SK-N-SH (cell line): Measurements from ENCODE around the gene CIT.

Experiments
- CTCF ChIP-seq: fragments of 200-600 bp; sonication (generic); IDR thresholded peaks from 2 replicates; pipeline ENCODE4 v1.6.1; 2017; ENCODE audit warnings: antibody characterized with exemption, mild to moderate bottlenecking, moderate library complexity
- ELF1 ChIP-seq: IDR thresholded peaks from 2 replicates; pipeline ENCODE4 v1.4.0; 2012
- EP300 ChIP-seq, 2 experiments: IDR thresholded peaks; 2 replicates each; pipeline versions ENCODE4 v1.4.0 to v1.6.1; 2012; ENCODE audit warnings: borderline replicate concordance in 1 of 2, low read depth in 1 of 2, low read length in 1 of 2
- EZH2phosphoT487 ChIP-seq: fragments of 200-600 bp; sonication (generic); IDR thresholded peaks from 2 replicates; pipeline ENCODE4 v1.6.1; 2017; ENCODE audit warnings: low read depth, mixed run types, mild to moderate bottlenecking, antibody characterized with exemption, moderate library complexity, borderline replicate concordance
- GABPA ChIP-seq: IDR thresholded peaks from 2 replicates; pipeline ENCODE4 v1.4.0; 2012; ENCODE audit warnings: low read depth, mild to moderate bottlenecking
- MAX ChIP-seq: IDR thresholded peaks from 2 replicates; pipeline ENCODE4 v1.4.0; 2012; ENCODE audit warnings: low read depth
- MXI1 ChIP-seq: IDR thresholded peaks from 2 replicates; pipeline ENCODE4 v1.6.1; 2012; ENCODE audit warnings: mild to moderate bottlenecking, low read depth, low read length, improper control_type of control experiment
- POLR2AphosphoS5 ChIP-seq: IDR thresholded peaks from 2 replicates; pipeline ENCODE4 v1.6.1; 2012; ENCODE audit warnings: low read depth, low read length
- RAD21 ChIP-seq: IDR thresholded peaks from 2 replicates; pipeline ENCODE4 v1.6.1; 2012; ENCODE audit warnings: mild to moderate bottlenecking, low read length
- RCOR1 ChIP-seq: fragments of 150-350 bp; IDR thresholded peaks from 2 replicates; pipeline ENCODE4 v1.6.1; 2017; ENCODE audit warnings: antibody characterized with exemption, low read length
- REST ChIP-seq: IDR thresholded peaks from 2 replicates; pipeline ENCODE4 v1.6.1; 2012; ENCODE audit warnings: mild to moderate bottlenecking, low read depth, low read length, moderate library complexity
- RXRA ChIP-seq: IDR thresholded peaks from 2 replicates; pipeline ENCODE4 v1.4.0; 2012; ENCODE audit warnings: low read depth, mild to moderate bottlenecking, borderline replicate concordance
- SMC3 ChIP-seq: IDR thresholded peaks from 2 replicates; pipeline ENCODE4 v1.6.1; 2012; ENCODE audit warnings: low read depth, low read length, improper control_type of control experiment

GRCh38 chr12:119781804-119782203, 95.3 kb downstream of the CIT start:
- TF ChIP-seq REST (no peak), EP300 (IDR thresholded peaks at IDR 0.05; ENCODE audit: borderline replicate concordance in 1 of 2, low read depth in 1 of 2, low read length in 1 of 2) (no peak), RAD21 (no peak), MXI1 (no peak), EZH2phosphoT487 (no peak), POLR2AphosphoS5 (no peak), SMC3 (no peak), RXRA (no peak), MAX (no peak), CTCF (no peak), ELF1 (no peak), RCOR1 (no peak), GABPA (no peak)
